NCI-H526 treated with DMSO at 0.1 percent for 48 hours (cell line): ENCODE data around the gene RLN3.
"Not testable (repeated sequence)": the region's sequence is repeated elsewhere in the genome, so short reads cannot be mapped to it uniquely, and the experiment has no call there.

Experiments
- DNase-seq: peaks from one replicate; lab custom pipeline; 2025; lab: John Stamatoyannopoulos, UW

RLN3 gene

GRCh38 chr19:14021474-14021873, 6.5 kb upstream of the RLN3 start:
- no peak for DNase-seq

GRCh38 chr19:14022469-14022868, 5.5 kb upstream of the RLN3 start:
- DNase-seq = no peak

GRCh38 chr19:14023404-14024235, 4.3 kb upstream of the RLN3 start:
- no peak for DNase-seq

- DNase-seq = not testable (repeated sequence)
Measured at GRCh38 chr19:14026652-14027192, 1.2 kb upstream of the RLN3 start.

- DNase-seq = no peak
Measured at GRCh38 chr19:14028901-14029300, 953 bp downstream of the RLN3 start.

GRCh38 chr19:14030997-14031718, 3.2 kb downstream of the RLN3 start:
- no peak for DNase-seq

GRCh38 chr19:14031719-14032480, 4.0 kb downstream of the RLN3 start, which contains the start of gene IL27RA:
IL27RA (plus strand) TSS chr19:14031762; CDS start chr19:14031873, 111 bp downstream.
- DNase-seq = peak; percentile 28

GRCh38 chr19:14033946-14034345, 6.0 kb downstream of the RLN3 start:
- DNase-seq = no peak

- DNase-seq = not testable (repeated sequence)
Measured at GRCh38 chr19:14035159-14035558, 7.2 kb downstream of the RLN3 start.

- no peak for DNase-seq
Measured at GRCh38 chr19:14035706-14036105, 7.8 kb downstream of the RLN3 start.

- no peak for DNase-seq
Measured at GRCh38 chr19:14039181-14039580, 11.2 kb downstream of the RLN3 start.

GRCh38 chr19:14042659-14043608, 15.0 kb downstream of the RLN3 start:
- DNase-seq = not testable (repeated sequence)

GRCh38 chr19:14047866-14048265, 19.9 kb downstream of the RLN3 start:
- not testable (repeated sequence) for DNase-seq

- no peak for DNase-seq
Measured at GRCh38 chr19:14048443-14049153, 20.6 kb downstream of the RLN3 start.

- DNase-seq = no peak
Measured at GRCh38 chr19:14050512-14050911, 22.6 kb downstream of the RLN3 start.

GRCh38 chr19:14050961-14051360, 23.0 kb downstream of the RLN3 start:
- not testable (repeated sequence) for DNase-seq

GRCh38 chr19:14051980-14052379, 24.0 kb downstream of the RLN3 start:
- no peak for DNase-seq

- no peak for DNase-seq
Measured at GRCh38 chr19:14052470-14052869, 24.5 kb downstream of the RLN3 start.

GRCh38 chr19:14053032-14053431, 25.1 kb downstream of the RLN3 start:
- no peak for DNase-seq

- DNase-seq = no peak
Measured at GRCh38 chr19:14053500-14053899, 25.6 kb downstream of the RLN3 start.
